ENCODE results near the gene TH.
"Not testable (repeated sequence)": the region's sequence is repeated elsewhere in the genome, so short reads cannot be mapped to it uniquely, and the experiment has no call there.

The TH gene

DNA sequence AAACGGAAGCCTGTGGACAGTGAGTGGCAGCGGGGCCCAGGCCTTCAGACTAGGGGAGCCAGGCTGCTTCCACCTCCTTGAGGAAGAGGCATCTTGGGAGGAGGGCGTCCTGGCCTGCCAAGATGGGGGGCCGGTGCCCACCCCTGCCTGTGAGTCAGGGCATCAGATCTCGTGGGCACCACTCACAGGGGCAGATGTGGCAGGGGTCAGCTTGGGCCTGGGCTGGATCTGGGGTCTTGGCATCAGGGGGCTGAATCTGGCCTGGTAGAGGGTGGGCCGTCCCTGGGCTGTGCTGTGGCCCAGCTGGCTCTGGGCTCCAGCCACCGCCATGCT, 24.1 kb upstream of the TH start:
- no peak for DNase-seq (ENCODE audit: low spot score)

DNA sequence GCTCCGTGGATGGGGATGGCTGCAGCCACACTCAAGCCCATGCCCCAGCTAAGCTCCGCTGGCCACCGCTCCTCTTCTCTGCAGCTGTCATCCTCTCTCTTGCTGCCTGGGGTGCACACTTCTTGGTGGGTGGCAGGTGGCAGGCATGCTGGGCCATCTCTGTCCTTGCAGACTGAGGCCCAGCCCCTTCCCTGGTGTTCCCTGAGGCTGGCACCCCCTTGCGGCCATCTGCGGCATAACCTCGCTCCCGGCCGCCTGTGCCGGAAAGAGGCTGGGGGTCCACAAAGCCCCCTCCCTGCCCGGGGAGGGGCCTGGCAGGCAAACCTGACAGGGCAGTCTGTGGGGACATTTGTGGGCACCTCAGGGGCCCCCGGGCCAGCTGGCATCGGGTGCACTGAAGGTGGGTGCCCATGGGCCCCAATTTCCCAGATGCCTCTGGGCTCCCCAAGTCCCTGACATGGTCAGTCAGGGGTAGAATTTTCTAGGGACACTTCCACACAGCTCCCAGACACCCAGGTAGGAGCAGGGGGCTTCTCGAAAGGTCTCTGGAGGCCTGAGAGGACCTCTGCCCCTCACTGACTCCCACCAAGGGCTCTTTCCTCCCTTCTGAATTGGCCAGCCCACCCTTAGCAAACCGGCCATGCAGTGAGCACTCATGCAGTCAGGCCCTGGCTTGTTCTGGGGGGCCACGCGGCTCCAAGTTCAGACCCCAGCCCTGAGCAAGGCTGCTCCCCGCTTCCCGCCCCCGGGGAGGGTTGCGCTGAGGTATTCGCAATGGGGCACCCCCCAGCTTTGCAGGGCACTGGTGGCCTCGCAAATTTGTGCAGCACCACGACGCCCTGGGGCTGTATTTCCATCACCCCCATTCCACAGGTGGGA, 23.5 kb upstream of the TH start:
- peak; percentile 85 for DNase-seq (ENCODE audit: low spot score)

DNA sequence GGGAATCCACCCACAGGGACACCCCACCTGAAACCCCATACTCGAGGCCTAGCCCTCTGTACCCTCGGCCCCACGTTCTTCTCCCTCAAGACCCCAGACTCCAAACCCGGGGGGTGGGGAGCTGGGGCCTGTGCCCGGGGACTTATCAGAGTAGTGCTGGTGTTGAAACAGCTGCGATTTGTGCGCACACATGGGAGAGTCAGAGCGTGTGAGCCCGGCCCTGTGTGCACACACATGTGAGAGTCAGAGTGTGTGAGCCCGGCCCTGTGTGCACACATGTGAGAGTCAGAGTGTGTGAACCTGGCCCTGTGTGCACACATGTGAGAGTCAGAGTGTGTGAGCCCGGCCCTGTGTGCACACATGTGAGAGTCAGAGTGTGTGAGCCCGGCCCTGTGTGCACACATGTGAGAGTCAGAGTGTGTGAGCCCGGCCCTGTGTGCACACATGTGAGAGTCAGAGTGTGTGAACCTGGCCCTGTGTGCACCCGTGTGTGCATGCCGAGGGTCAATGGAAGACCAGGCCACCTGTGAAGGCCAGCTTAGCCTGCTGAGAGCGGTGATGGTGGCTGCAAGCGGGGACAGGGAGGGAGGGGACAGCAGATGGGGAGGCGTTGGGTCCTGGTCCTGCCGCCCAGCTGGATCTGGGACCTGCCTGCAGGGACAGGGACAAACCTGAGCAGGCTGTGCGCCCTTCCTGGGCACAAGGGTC, 22.4 kb upstream of the TH start:
- DNase-seq (ENCODE audit: low spot score): not testable (repeated sequence)

GRCh38 chr11:2193099-2193887, 21.7 kb upstream of the TH start:
- DNase-seq (ENCODE audit: low spot score): no peak

DNA sequence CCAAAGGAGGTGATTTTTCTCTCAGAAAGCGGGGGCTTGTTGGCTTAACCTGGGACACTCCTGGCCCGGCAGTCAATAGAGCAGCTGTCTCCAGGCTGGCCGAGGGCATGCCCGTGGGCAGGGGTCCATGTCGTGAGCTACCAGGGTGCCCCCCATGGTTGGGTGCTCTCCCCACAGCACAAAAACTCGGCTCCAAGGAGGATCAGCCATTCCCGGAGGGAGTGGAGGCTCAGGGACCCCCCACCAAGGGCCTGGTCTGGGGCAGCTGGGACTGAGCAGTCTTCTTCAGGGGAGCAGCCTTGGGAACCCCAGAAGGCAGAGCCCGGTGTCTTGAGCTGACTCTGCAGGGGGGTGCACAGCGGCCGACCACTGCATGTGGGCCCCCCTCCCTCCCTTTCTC, 20.8 kb upstream of the TH start:
- no peak for DNase-seq (ENCODE audit: low spot score)

DNA sequence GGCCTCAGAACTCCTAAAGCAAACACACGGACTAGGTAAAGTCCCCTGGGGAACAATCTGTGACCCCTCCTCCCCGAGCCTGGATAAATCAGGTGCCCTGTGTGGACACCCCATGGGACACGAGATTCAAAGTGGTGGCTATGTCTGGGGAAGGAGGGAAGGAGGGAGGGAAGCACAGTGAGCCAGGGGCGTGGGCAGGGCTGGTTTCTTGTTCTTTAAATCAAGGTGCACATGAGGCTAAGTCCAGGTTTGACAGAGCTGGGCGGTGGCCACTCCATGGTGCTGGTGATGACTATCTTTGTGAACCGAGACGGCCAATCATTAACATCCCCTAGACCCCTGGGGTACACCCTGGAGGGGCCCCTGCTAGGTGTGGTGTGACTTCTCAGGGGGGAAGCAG, 20.3 kb upstream of the TH start:
- no peak for DNase-seq (ENCODE audit: low spot score)

DNA sequence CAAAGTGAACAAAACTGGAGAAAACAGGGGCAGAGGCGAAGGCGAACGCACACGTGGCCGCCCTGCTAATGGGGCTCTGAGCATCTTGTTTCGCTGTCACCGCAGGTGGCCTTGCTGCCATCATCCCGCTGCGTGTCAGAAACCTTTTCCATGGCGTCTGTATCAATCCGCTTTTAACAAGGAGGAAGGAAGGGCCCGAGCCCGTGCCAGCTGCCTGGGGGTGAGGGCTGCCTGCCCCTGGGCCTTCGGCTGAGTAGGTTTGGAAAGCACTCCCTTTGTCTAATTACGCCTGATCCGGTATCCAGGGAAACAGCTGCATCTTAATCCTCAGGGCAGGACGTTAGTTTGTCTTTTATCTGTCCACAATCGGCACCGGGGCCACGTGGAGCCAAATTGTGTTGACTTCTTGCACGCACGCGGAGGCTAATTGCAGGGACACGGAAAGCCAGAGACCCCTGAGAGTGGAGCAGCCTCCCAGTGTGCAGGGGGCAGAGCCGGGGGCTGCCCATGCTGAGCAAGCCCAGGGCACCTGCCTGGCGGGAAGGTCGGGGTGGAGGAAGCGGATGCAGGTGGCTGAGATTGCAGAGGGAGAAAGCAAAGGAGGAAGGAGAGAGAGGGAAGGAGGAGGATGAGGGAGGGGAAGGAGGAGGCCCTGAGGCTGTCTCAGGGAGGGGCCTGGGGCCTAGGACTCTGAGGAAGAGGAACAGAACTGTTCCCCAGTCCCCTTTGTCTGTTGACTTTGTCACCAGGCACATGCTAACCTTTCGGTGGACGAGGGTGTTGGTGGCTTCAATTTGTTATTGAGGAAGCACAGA, 19.2 kb upstream of the TH start:
- no peak for DNase-seq (ENCODE audit: low spot score)

- DNase-seq (ENCODE audit: low spot score): no peak
Measured at GRCh38 chr11:2189938-2190656, 18.5 kb upstream of the TH start.

- DNase-seq (ENCODE audit: low spot score): no peak
Measured at GRCh38 chr11:2188745-2189144, 17.1 kb upstream of the TH start.

- no peak for DNase-seq (ENCODE audit: low spot score)
Measured at GRCh38 chr11:2187280-2187707, 15.7 kb upstream of the TH start.

DNA sequence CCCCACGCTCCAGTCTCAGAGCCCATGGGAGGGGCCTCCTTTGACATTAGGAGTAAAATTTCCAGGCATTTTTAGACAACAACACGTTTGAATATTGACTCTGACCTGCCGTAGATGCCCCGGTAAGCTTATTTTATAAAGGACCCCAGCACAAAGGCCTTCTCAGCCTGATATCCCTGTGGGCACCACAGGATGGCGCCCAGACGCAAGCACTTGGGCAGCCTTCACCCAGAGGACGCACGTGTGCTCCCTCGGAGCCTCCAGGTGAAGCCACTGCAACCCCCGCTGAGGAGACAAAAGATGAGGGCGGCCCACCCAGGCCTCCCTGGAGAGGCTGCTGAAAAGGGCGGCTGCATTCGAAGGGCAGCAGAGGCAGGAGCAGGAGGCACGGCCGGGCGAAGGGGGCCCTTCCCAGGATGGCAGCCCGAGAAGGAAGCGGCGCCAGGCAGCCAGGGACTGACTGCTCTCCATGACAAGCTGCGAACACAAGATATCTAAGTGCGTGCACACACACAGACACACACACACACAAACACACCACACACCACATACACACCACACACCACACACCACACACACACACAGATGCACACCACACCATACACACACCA, 15.2 kb upstream of the TH start:
- DNase-seq (ENCODE audit: low spot score): peak; percentile 83

- no peak for DNase-seq (ENCODE audit: low spot score)
Measured at GRCh38 chr11:2185324-2186085, 13.9 kb upstream of the TH start.

GRCh38 chr11:2182692-2183474, 11.3 kb upstream of the TH start:
- no peak for DNase-seq (ENCODE audit: low spot score)

GRCh38 chr11:2182075-2182474, 10.5 kb upstream of the TH start:
- no peak for DNase-seq (ENCODE audit: low spot score)

- no peak for DNase-seq (ENCODE audit: low spot score)
Measured at GRCh38 chr11:2180789-2181370, 9.3 kb upstream of the TH start.

GRCh38 chr11:2180347-2180746, 8.7 kb upstream of the TH start:
- DNase-seq (ENCODE audit: low spot score): no peak

DNA sequence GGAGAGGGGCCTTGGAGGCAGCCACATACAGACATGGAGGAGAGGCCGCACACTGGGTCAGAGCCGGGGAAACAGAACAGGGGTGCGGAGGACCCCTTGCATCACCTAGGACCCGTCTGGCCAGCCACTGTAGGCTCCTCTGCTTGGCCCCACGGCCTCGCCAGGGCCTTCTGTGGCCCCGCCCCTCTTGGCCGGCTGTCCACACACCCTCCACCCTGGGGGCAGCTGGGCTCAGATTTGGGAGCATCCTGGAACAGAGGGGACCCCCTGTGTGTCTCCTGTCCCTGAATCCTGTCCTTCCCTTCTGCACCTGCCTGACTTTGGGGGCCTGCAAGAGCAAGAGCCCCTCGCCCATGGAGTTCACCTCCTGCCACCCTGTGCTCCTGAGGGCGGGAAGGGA, 7.9 kb upstream of the TH start:
- DNase-seq (ENCODE audit: low spot score): no peak

DNA sequence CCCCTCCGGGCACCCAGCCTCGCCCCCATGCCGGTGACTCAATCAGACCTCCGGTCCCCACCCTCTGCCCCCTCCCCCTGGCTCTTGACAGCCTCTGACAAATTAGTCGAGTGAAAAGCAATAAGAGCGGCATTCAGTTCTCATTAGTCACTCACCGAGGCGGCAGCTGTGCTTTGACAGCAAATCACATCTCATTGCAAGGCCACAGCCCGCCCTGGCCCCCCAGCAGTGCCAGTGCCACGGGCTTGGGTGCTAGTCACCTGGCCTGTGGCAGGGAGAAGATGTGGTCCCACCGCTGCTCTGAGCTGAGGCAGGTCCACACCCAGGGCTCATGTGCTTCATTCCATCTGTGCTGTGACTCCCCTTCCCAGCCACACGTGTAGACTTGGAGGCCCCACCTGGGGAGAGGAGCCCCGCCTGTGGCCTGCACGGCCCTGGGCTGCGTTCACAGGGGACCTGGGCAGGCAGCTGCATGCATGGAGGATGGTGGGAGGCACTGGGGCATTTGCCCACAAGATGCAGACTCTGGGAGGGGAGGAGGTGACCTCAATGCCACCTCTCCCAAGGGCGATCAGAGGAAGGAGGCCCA, 7.4 kb upstream of the TH start:
- DNase-seq (ENCODE audit: low spot score): no peak
